Tibial nerve (tissue), 4 donors: ENCODE measurements around the gene METTL15. TPM values are rescaled to one million over a fixed set of nuclear protein-coding genes. Genes with fewer than 3 reads are reported as not detected.
"Not testable (repeated sequence)": the region's sequence is repeated elsewhere in the genome, so short reads cannot be mapped to it uniquely, and the experiment has no call there.

ENCODE experiments used
- DNase-seq, 2 donors: peaks; one replicate each; pipeline ENCODE4 v3.0.0-alpha.2; 2019; ENCODE audit warnings: low spot score in 2 of 2
- H3K27ac ChIP-seq, 4 donors: fragments of 200-600 bp; sonication (generic) in 3 of 4; one replicate each; pipeline ENCODE4 v1.5.1; 2017 to 2019; ENCODE audit warnings: mild to moderate bottlenecking in 1 of 4
- H3K27me3 ChIP-seq, 2 donors: fragments of 200-600 bp; sonication (generic) in 1 of 2; one replicate each; pipeline versions ENCODE4 v1.5.1 to v1.6.0; 2017 to 2019
- H3K36me3 ChIP-seq, 3 donors: fragments of 200-600 bp; sonication (generic); one replicate each; pipeline ENCODE4 v1.5.1; 2018 to 2019
- H3K4me1 ChIP-seq, 4 donors: fragments of 200-600 bp; sonication (generic) in 3 of 4; one replicate each; pipeline ENCODE4 v1.5.1; 2017 to 2019
- H3K4me3 ChIP-seq, 4 donors: fragments of 200-600 bp; sonication (generic) in 3 of 4; one replicate each; pipeline ENCODE4 v1.5.1; 2017 to 2019; ENCODE audit warnings: mild to moderate bottlenecking in 1 of 4, moderate library complexity in 1 of 4
- H3K9me3 ChIP-seq, 4 donors: fragments of 200-600 bp; sonication (generic) in 3 of 4; one replicate each; pipeline ENCODE4 v1.5.1; 2017 to 2019
- EP300 ChIP-seq, 2 donors: sonication (generic); formaldehyde crosslinking; IDR thresholded peaks; one replicate each; pipeline ENCODE4 v1.6.1; 2017; ENCODE audit warnings: antibody characterized with exemption in 2 of 2, mild to moderate bottlenecking in 1 of 2
- POLR2A ChIP-seq, 2 donors: fragments of 450-650 bp; IDR thresholded peaks; one replicate each; pipeline ENCODE4 v1.6.1; 2017; ENCODE audit warnings: antibody characterized with exemption in 2 of 2, mild to moderate bottlenecking in 2 of 2, moderate library complexity in 2 of 2
- WGBS, 2 donors: methylation state at CpG; one replicate each; pipeline ENCODE4 v1.1.5; 2018; 5-methylcytosine and 5-hydroxymethylcytosine counted together
- total RNA-seq, 4 donors: library from RNA; depleted of rRNA; stranded (reverse); fragments of >200 nt; gene quantifications; one replicate each; pipeline ENCODE4 v1.1.0, GENCODE V29; 2016
- TF ChIP-seq, protein P1 (sequence below), 5 experiments: fragments of 200-600 bp in 3 of 5; fragments of 450-650 bp in 2 of 5; sonication (generic) in 3 of 5; IDR thresholded peaks; one replicate each; pipeline ENCODE4 v1.5.1; 2016 to 2019; ENCODE audit warnings: antibody characterized with exemption in 5 of 5, mild to moderate bottlenecking in 3 of 5, moderate library complexity in 2 of 5

Gene METTL15
- total RNA-seq, 4 donors from 2014 or later, result 8.7 to 14.4 (median 11.7) TPM

DNA sequence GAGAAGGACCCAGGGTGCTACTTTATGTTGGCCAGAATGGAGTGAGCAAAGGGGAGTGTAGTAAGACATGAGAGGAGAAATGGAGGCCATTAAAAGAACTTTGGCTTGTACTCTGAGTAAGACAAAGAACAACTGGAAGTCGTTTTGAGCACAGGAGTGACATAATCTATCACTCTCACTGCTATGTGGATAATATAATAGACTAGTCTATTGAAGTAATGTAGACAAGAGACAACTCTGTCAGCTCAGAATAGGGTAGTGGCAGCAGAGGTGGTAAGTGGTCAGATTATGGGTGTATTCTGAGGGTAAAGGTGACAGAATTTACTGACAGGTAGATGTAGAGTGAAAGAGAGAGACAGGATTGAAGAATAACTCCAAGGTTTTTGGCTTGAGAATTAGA is 8.5 kb upstream of the METTL15 start:
- H3K9me3 ChIP-seq, result no peaks in the 10 kb centered on the region
- H3K27ac ChIP-seq, result no peak overlapping the region
- TF ChIP-seq, protein P1, sequence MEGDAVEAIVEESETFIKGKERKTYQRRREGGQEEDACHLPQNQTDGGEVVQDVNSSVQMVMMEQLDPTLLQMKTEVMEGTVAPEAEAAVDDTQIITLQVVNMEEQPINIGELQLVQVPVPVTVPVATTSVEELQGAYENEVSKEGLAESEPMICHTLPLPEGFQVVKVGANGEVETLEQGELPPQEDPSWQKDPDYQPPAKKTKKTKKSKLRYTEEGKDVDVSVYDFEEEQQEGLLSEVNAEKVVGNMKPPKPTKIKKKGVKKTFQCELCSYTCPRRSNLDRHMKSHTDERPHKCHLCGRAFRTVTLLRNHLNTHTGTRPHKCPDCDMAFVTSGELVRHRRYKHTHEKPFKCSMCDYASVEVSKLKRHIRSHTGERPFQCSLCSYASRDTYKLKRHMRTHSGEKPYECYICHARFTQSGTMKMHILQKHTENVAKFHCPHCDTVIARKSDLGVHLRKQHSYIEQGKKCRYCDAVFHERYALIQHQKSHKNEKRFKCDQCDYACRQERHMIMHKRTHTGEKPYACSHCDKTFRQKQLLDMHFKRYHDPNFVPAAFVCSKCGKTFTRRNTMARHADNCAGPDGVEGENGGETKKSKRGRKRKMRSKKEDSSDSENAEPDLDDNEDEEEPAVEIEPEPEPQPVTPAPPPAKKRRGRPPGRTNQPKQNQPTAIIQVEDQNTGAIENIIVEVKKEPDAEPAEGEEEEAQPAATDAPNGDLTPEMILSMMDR (IDR thresholded peaks at IDR 0.05), result no peak
- no peaks in the 10 kb centered on the region for H3K27me3 ChIP-seq
- 21 to 25% methylated on average over 1 of the region's 1 CpG for WGBS, 2 donors
- H3K4me3 ChIP-seq, result no peak overlapping the region
- DNase-seq, result no peak
- H3K36me3 ChIP-seq, result no peaks in the 10 kb centered on the region
- H3K4me1 ChIP-seq, result no peaks in the 10 kb centered on the region

DNA sequence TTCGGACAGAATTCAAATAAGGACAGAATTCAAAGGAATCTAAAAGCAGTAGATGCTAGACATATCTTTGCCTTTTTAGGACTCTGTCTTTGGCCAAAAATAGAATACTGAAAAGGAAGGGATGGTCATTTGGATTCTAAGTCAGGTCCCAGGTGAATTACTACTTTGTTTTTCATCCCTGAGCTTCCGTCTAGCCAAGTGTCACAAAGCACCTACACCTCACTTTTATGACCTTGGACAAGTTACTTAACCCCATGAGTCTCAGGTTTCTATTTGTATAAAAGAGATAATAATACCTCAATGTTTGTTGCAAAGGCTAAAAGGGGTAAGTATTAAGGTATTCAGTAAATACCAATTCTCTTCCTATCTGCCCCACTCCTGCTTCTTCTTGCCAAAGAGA is 7.5 kb upstream of the METTL15 start:
- TF ChIP-seq, protein P1 (IDR thresholded peaks at IDR 0.05), result no peak
- no peak for TF ChIP-seq POLR2A (IDR thresholded peaks at IDR 0.05)
- TF ChIP-seq EP300 (IDR thresholded peaks at IDR 0.05), result no peak
- no peaks in the 10 kb centered on the region for H3K4me1 ChIP-seq
- H3K27me3 ChIP-seq, result no peaks in the 10 kb centered on the region
- no peaks in the 10 kb centered on the region for H3K36me3 ChIP-seq
- H3K9me3 ChIP-seq, result no peaks in the 10 kb centered on the region
- H3K4me3 ChIP-seq, result no peak overlapping the region
- DNase-seq, result no peak
- whole genome bisulfite sequencing, 2 donors, result 70 to 85% methylated on average over 2 of the region's 2 CpGs
- H3K27ac ChIP-seq, result no peak overlapping the region

- not testable (repeated sequence) for H3K4me1 ChIP-seq, H3K4me3 ChIP-seq, H3K9me3 ChIP-seq, DNase-seq, H3K27ac ChIP-seq, H3K36me3 ChIP-seq, H3K27me3 ChIP-seq
- 75 to 81% methylated on average over 4 of the region's 4 CpGs for WGBS, 2 donors
Observed at GRCh38 chr11:28102300-28102699, 5.9 kb upstream of the METTL15 start.

DNA sequence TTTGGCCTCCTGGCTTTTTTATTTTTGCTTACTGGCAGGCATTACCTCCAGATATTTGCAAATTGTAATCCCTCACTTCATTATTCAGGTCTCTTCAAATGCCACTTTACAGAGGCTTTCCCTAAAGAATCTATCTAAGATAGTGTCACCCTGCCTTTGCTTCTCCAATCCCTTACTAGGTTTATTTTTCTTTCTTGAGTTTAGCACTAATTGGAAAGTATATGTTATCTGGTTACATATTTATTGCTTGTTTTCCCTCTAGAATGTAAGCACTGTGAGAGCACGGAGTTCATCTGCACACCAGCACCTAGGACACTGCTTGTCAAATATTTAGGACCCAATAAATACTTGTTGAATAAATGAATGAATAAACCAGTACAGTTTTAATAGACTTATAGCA is 3.8 kb upstream of the METTL15 start:
- peaks cover 0 to 18% (median 11%) of the 10 kb centered on the region in 4 donors for H3K4me1 ChIP-seq
- no peaks in the 10 kb centered on the region for H3K36me3 ChIP-seq
- H3K27ac ChIP-seq, result no peak overlapping the region
- TF ChIP-seq, protein P1 (IDR thresholded peaks at IDR 0.05), result no peak
- TF ChIP-seq POLR2A (IDR thresholded peaks at IDR 0.05), result no peak
- no peak for TF ChIP-seq EP300 (IDR thresholded peaks at IDR 0.05)
- no peak for DNase-seq
- no peaks in the 10 kb centered on the region for H3K27me3 ChIP-seq
- WGBS, 2 donors, result 92 to 93% methylated on average over 1 of the region's 1 CpG
- no peak overlapping the region for H3K4me3 ChIP-seq
- no peaks in the 10 kb centered on the region for H3K9me3 ChIP-seq

- no peak for TF ChIP-seq POLR2A (IDR thresholded peaks at IDR 0.05)
- TF ChIP-seq, protein P1 (IDR thresholded peaks at IDR 0.05), result no peak
- TF ChIP-seq EP300 (IDR thresholded peaks at IDR 0.05), result no peak
Observed at GRCh38 chr11:28104984-28105383, 3.2 kb upstream of the METTL15 start.

DNA sequence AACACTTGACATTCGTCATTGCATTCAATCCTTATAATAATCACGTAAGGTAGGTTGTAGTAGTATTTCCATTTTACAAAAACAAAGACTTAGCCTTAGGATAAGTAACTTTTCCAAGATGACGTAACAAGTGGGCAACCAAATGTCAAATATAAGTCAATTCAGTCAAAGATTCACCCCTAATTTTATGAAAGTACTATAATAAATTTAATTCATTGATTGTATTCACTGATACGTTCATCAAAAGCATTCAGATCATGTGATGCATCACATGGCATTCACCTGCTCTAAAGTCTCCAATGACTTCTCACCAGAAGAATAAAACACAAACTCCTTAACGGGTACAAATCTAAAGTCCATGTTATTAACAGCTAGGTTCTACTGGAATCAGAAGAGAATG is 2.3 kb upstream of the METTL15 start:
- peaks cover 0 to 26% (median 17%) of the 10 kb centered on the region in 4 donors for H3K4me1 ChIP-seq
- H3K27ac ChIP-seq, result no peak overlapping the region
- no peak overlapping the region for H3K4me3 ChIP-seq
- H3K9me3 ChIP-seq, result no peaks in the 10 kb centered on the region
- no peaks in the 10 kb centered on the region for H3K36me3 ChIP-seq
- TF ChIP-seq POLR2A (IDR thresholded peaks at IDR 0.05), result no peak
- no peak for TF ChIP-seq EP300 (IDR thresholded peaks at IDR 0.05)
- TF ChIP-seq, protein P1 (IDR thresholded peaks at IDR 0.05), result no peak
- H3K27me3 ChIP-seq, result no peaks in the 10 kb centered on the region
- no peak for DNase-seq
- WGBS, 2 donors, result 85 to 86% methylated on average over 5 of the region's 5 CpGs

More at GRCh38 chr11:28104984-28105383, 3.2 kb upstream of the METTL15 start:
- no peak overlapping the region for H3K27ac ChIP-seq
- no peaks in the 10 kb centered on the region for H3K9me3 ChIP-seq
- H3K36me3 ChIP-seq, result no peaks in the 10 kb centered on the region
- WGBS, 2 donors, result 82 to 89% methylated on average over 2 of the region's 2 CpGs
- H3K27me3 ChIP-seq, result no peaks in the 10 kb centered on the region
- H3K4me1 ChIP-seq, result peaks cover 0 to 23% (median 15%) of the 10 kb centered on the region in 4 donors
- no peak overlapping the region for H3K4me3 ChIP-seq
- no peak for DNase-seq
